Panc1 (cell line): ENCODE data around the gene CSF1. TPM values are rescaled to one million over a fixed set of nuclear protein-coding genes. Genes with fewer than 3 reads are reported as not detected.
A peak's percentile ranks its signal among the peaks of the same experiment; 100 is the strongest.

ENCODE experiments used
- ATAC-seq: fragments of 200-7000 bp; cut with Tn5 transposase; 2 replicates; pipeline ENCODE4 v1.9.1; 2020; ENCODE audit warnings: mild to moderate bottlenecking, moderate library complexity
- BruUV-seq: library from RNA; stranded (reverse); fragments of 400-500 nt; replicated peaks from 2 replicates; lab custom pipeline; 2021; lab: Mats Ljungman, UMichigan
- CTCF ChIA-PET: fragments of 300-600 bp; sonication (Branson Sonifier 250); formaldehyde crosslinking; loops from one replicate; lab custom pipeline; 2022; ENCODE audit warnings: antibody characterized with exemption; lab: Charles Lee
- POLR2A ChIA-PET: fragments of 300-600 bp; sonication (Branson Sonifier 250); formaldehyde crosslinking; loops from one replicate; lab custom pipeline; 2022; ENCODE audit warnings: antibody characterized with exemption; lab: Charles Lee
- DNase-seq: peaks from one replicate; pipeline ENCODE4 v3.0.0-alpha.2; 2010; ENCODE audit warnings: low read depth, low spot score
- H3K27ac ChIP-seq: 2 replicates; pipeline ENCODE4 v1.5.1; 2011; ENCODE audit warnings: mild to moderate bottlenecking, low read length, inconsistent platforms
- H3K27me3 ChIP-seq: fragments of 200-500 bp; sonication (Bioruptor generic); 2 replicates; pipeline ENCODE4 v1.6.0; 2014; ENCODE audit warnings: low read length, inconsistent platforms; ENCODE audit not compliant: control insufficient read depth, insufficient read depth
- H3K36me3 ChIP-seq: fragments of 200-500 bp; sonication (Bioruptor generic); 2 replicates; pipeline ENCODE4 v1.5.1; 2014; ENCODE audit warnings: inconsistent platforms, mild to moderate bottlenecking, low read length, moderate library complexity; ENCODE audit not compliant: control insufficient read depth, insufficient read depth
- H3K4me1 ChIP-seq: 2 replicates; pipeline ENCODE4 v1.5.1; 2011; ENCODE audit warnings: inconsistent platforms, mild to moderate bottlenecking, low read length, moderate library complexity; ENCODE audit not compliant: control insufficient read depth, insufficient read depth
- H3K4me3 ChIP-seq, 2 experiments: 2 replicates each; pipeline ENCODE4 v1.5.1; 2011 to 2012; ENCODE audit warnings: low read depth in 2 of 2, low read length in 2 of 2, mild to moderate bottlenecking in 2 of 2, inconsistent platforms in 1 of 2, moderate library complexity in 1 of 2
- H3K9me3 ChIP-seq: fragments of 200-500 bp; sonication (Bioruptor generic); 2 replicates; pipeline ENCODE4 v1.5.1; 2014; ENCODE audit warnings: low read depth, mild to moderate bottlenecking, inconsistent platforms, low read length, moderate library complexity; ENCODE audit not compliant: control insufficient read depth, insufficient read depth
- CTCF ChIP-seq: fragments of 450-650 bp; IDR thresholded peaks from 2 replicates; pipeline ENCODE4 v1.5.1; 2017; ENCODE audit warnings: mild to moderate bottlenecking
- POLR2AphosphoS5 ChIP-seq: IDR thresholded peaks from 2 replicates; pipeline ENCODE4 v1.6.1; 2012; ENCODE audit warnings: mild to moderate bottlenecking, low read depth, low read length, moderate library complexity
- REST ChIP-seq, 2 experiments: IDR thresholded peaks; 2 replicates each; pipeline ENCODE4 v1.6.1; 2011 to 2012; ENCODE audit warnings: low read depth in 2 of 2, control low read depth in 1 of 2, low read length in 1 of 2, mild to moderate bottlenecking in 1 of 2, moderate library complexity in 1 of 2; ENCODE audit not compliant: insufficient read depth in 1 of 2
- SIN3A ChIP-seq: IDR thresholded peaks from 2 replicates; pipeline ENCODE4 v1.6.1; 2012; ENCODE audit warnings: low read depth, mild to moderate bottlenecking, low read length, moderate library complexity, borderline replicate concordance; ENCODE audit not compliant: insufficient read depth
- TCF7L2 ChIP-seq: IDR thresholded peaks from 2 replicates; pipeline ENCODE4 v1.6.1; 2011; ENCODE audit warnings: mild to moderate bottlenecking, low read depth, low read length, inconsistent platforms
- in situ Hi-C: cut with HindIII; loops from 2 replicates; pipeline ENCODE4 v1.10.0; 2016; ENCODE audit warnings: low sequenced_read_pairs, low pct_unique_long_range_greater_than_20kb
- intact Hi-C: fragments of 100-400 bp; cut with micrococcal nuclease; formaldehyde crosslinking; loops from one replicate; pipeline ENCODE4 v1.10.0; 2022; ENCODE audit not compliant: unreplicated experiment
- total RNA-seq: library from RNA; stranded (reverse); gene quantifications from one replicate; pipeline ENCODE4 v1.2.1, GENCODE V29; 2021; ENCODE audit not compliant: unreplicated experiment

Gene CSF1
- total RNA-seq, 1 experiment from 2014 or later: 217 TPM

- intact Hi-C loops (no loop called here), in situ Hi-C loops (no loop called here)
- Histone ChIP-seq H3K4me3 (no peak overlapping the region), H3K9me3 (no peaks in the 10 kb centered on the region), H3K27ac (peak overlapping the region; percentile 1; the same call in 1 of the 2 replicates), H3K4me1 (peaks cover 9% of the 10 kb centered on the region; the same call in 1 of the 2 replicates), H3K27me3 (no peaks in the 10 kb centered on the region), H3K36me3 (no peaks in the 10 kb centered on the region)
- TF ChIP-seq TCF7L2 (no peak), REST (IDR thresholded peaks at IDR 0.05; ENCODE audit: insufficient read depth in 1 of 2, low read depth in 2 of 2, low read length in 1 of 2) (no peak), CTCF (no peak), SIN3A (no peak), POLR2AphosphoS5 (no peak)
- ChIA-PET CTCF (no interaction called here), POLR2A (no interaction called here)
- DNase-seq (no peak), ATAC-seq (no peak)
- BruUV-seq: no TSS peak
Measured at GRCh38 chr1:109890115-109890953, 20.3 kb upstream of the CSF1 start.

- Histone ChIP-seq H3K27me3 (no peaks in the 10 kb centered on the region), H3K4me1 (peaks cover 13% of the 10 kb centered on the region; the same call in 1 of the 2 replicates), H3K36me3 (no peaks in the 10 kb centered on the region), H3K27ac (peak overlapping the region; percentile 59; the same call in 1 of the 2 replicates), H3K4me3 (no peak overlapping the region), H3K9me3 (no peaks in the 10 kb centered on the region)
- BruUV-seq: no TSS peak
- ChIA-PET POLR2A (no interaction called here), CTCF (no interaction called here)
- intact Hi-C loops: no loop called here
- ATAC-seq (no peak), DNase-seq (no peak)
- TF ChIP-seq POLR2AphosphoS5: no peak
- no peak for TF ChIP-seq TCF7L2
- no peak for TF ChIP-seq SIN3A
- TF ChIP-seq REST (IDR thresholded peaks at IDR 0.05; ENCODE audit: insufficient read depth in 1 of 2, low read depth in 2 of 2, low read length in 1 of 2): no peak
- no peak for TF ChIP-seq CTCF
- in situ Hi-C loops: no loop called here
Measured at GRCh38 chr1:109891930-109892329, 18.7 kb upstream of the CSF1 start.
